ENCODE measurements around the gene CDH16.

Gene CDH16

GRCh38 chr16:66894055-66894454 lies 24.6 kb downstream of the CDH16 start:
- TF ChIP-seq FOXP2 (optimal IDR thresholded peaks at IDR 0.05; ENCODE audit: borderline replicate concordance, extremely low read depth, extremely low read length, insufficient read depth): no peak
- TF ChIP-seq SIN3A (IDR thresholded peaks at IDR 0.05; ENCODE audit: borderline replicate concordance, insufficient read depth, low read length): no peak
- no peak for TF ChIP-seq REST (IDR thresholded peaks at IDR 0.05; ENCODE audit: insufficient read depth in 1 of 2, low read depth in 2 of 2, low read length in 2 of 2)
- TF ChIP-seq TAF1 (IDR thresholded peaks at IDR 0.05; ENCODE audit: borderline replicate concordance, insufficient read depth, low read length): no peak
- TF ChIP-seq POLR2AphosphoS5 (IDR thresholded peaks at IDR 0.05; ENCODE audit: low read depth, low read length): no peak

- TF ChIP-seq TAF1 (IDR thresholded peaks at IDR 0.05; ENCODE audit: borderline replicate concordance, insufficient read depth, low read length) (no peak), REST (IDR thresholded peaks at IDR 0.05; ENCODE audit: insufficient read depth in 1 of 2, low read depth in 2 of 2, low read length in 2 of 2) (no peak), POLR2AphosphoS5 (IDR thresholded peaks at IDR 0.05; ENCODE audit: low read depth, low read length) (no peak), SIN3A (IDR thresholded peaks at IDR 0.05; ENCODE audit: borderline replicate concordance, insufficient read depth, low read length) (no peak), FOXP2 (optimal IDR thresholded peaks at IDR 0.05; ENCODE audit: borderline replicate concordance, extremely low read depth, extremely low read length, insufficient read depth) (no peak)
These were observed 26.9 kb downstream of the CDH16 start for GRCh38 chr16:66891797-66892196.

GRCh38 chr16:66891360-66891759 lies 27.3 kb downstream of the CDH16 start:
- no peak for TF ChIP-seq REST (IDR thresholded peaks at IDR 0.05; ENCODE audit: insufficient read depth in 1 of 2, low read depth in 2 of 2, low read length in 2 of 2)
- no peak for TF ChIP-seq SIN3A (IDR thresholded peaks at IDR 0.05; ENCODE audit: borderline replicate concordance, insufficient read depth, low read length)
- TF ChIP-seq TAF1 (IDR thresholded peaks at IDR 0.05; ENCODE audit: borderline replicate concordance, insufficient read depth, low read length): no peak
- no peak for TF ChIP-seq POLR2AphosphoS5 (IDR thresholded peaks at IDR 0.05; ENCODE audit: low read depth, low read length)
- TF ChIP-seq FOXP2 (optimal IDR thresholded peaks at IDR 0.05; ENCODE audit: borderline replicate concordance, extremely low read depth, extremely low read length, insufficient read depth): no peak

- TF ChIP-seq REST (IDR thresholded peaks at IDR 0.05; ENCODE audit: insufficient read depth in 1 of 2, low read depth in 2 of 2, low read length in 2 of 2) (no peak), FOXP2 (optimal IDR thresholded peaks at IDR 0.05; ENCODE audit: borderline replicate concordance, extremely low read depth, extremely low read length, insufficient read depth) (no peak), TAF1 (IDR thresholded peaks at IDR 0.05; ENCODE audit: borderline replicate concordance, insufficient read depth, low read length) (no peak)
These were observed 27.9 kb downstream of the CDH16 start for GRCh38 chr16:66890799-66891198.

GRCh38 chr16:66889622-66890021 lies 29.1 kb downstream of the CDH16 start:
- TF ChIP-seq FOXP2 (optimal IDR thresholded peaks at IDR 0.05; ENCODE audit: borderline replicate concordance, extremely low read depth, extremely low read length, insufficient read depth): no peak
